ENCODE results near the gene NLGN3. TPM values are rescaled to one million over a fixed set of nuclear protein-coding genes. Genes with fewer than 3 reads are reported as not detected.

NLGN3 gene
- total RNA-seq, 2 experiments from 2014 or later: 0.74 to 0.83 TPM

DNA sequence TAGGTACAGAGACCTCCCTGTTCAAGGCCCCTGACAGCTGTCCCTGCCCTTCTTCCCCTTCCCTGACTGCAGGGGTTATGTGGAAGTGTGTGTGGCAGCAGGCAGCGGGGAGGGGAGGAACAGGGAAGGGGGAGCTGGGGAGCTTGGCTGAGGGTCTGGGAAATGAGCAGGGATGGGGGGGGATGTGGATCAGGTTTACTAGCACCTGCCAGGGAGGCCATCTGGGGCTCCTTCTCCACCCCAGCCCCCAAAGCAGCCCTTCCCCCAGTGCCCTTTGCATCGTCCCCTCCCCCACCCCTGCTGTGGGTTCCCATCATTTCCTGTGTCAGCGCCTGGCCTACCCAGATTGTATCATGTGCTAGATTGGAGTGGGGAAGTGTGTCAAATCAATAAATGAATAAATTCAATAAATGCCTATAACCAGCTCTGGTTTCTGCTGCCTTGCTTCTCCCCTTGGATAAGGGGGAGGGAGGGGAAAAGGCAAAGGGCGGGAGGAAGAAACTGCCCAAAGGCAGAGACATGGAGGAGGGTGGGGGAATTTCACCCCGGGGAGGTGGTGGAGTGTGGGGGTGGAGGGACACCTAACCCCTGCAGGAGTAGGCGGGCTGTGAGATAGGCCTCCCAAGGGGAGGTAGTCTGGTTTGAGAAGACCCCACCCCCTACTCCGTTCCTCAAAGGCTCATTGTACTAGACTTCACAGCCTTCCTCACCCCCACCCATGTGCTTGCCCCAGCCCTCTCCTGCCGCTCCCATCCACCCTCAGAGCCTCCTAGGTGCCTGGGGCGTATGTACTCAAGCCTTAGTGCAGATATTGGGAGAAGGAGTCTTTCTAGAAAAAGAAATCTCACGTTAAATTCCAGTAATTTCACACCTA lies 41.3 kb upstream of the NLGN3 start:
- peaks cover 80% of the 10 kb centered on the region for H3K4me1 Mint-ChIP-seq (ENCODE audit: low read depth)
- H3K36me3 Mint-ChIP-seq (ENCODE audit: low read depth): peaks cover 41% of the 10 kb centered on the region
- peak; percentile 72 for DNase-seq
- no peaks in the 10 kb centered on the region for H3K27me3 Mint-ChIP-seq (ENCODE audit: low read depth)
- H3K9me3 Mint-ChIP-seq (ENCODE audit: insufficient read depth): no peaks in the 10 kb centered on the region
- CTCF ChIA-PET: interaction anchor here (1.1 to 8.4 kb wide), 3 partner anchors 8 to 26 kb away, joined by 3 to 90 read pairs (median 40); partner anchors contain the start of gene MED12
- peak; percentile 44 for ATAC-seq
- peak overlapping the region; percentile 84 for H3K4me3 Mint-ChIP-seq
- H3K27ac Mint-ChIP-seq: peak overlapping the region; percentile 95
- POLR2A ChIA-PET: interaction anchor here (5.2 kb wide), 2 partner anchors 9 to 16 kb away, joined by 58 to 89 read pairs; partner anchors contain the start of genes IL2RG and MED12

DNA sequence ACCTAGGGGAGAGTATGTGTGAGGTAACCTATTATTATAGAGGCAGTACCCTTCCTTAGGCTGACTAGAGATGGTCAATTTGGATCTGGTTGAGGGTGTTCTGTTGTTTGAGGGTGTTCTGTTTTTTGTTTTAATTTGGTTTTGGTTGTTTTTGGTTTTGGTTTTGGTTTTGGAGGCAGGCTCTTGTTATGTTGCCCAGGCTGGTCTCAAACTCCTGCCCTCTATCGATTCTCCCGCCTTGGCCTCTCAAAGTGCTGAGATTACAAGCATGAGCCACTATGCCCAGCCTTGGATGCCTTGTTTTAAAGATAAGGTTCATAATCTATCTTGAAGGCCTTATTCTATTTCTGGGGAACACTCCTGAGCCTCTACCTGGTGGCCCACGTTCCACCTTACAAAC lies 39.0 kb upstream of the NLGN3 start:
- H3K27me3 Mint-ChIP-seq (ENCODE audit: low read depth): no peaks in the 10 kb centered on the region
- ChIA-PET POLR2A (interaction anchor here (3.0 kb wide), 1 partner anchor 13 kb away, joined by 31 read pairs; the partner anchor contains the start of gene MED12), CTCF (interaction anchor here (0.9 to 8.4 kb wide), 3 partner anchors 9 to 24 kb away, joined by 3 to 90 read pairs (median 5); partner anchors contain the start of gene FOXO4)
- no peak for ATAC-seq
- H3K4me1 Mint-ChIP-seq (ENCODE audit: low read depth): peaks cover 70% of the 10 kb centered on the region
- no peaks in the 10 kb centered on the region for H3K9me3 Mint-ChIP-seq (ENCODE audit: insufficient read depth)
- peak overlapping the region; percentile 94 for H3K4me3 Mint-ChIP-seq
- peaks cover 64% of the 10 kb centered on the region for H3K36me3 Mint-ChIP-seq (ENCODE audit: low read depth)
- DNase-seq: no peak
- peak overlapping the region; percentile 91 for H3K27ac Mint-ChIP-seq

- no peaks in the 10 kb centered on the region for H3K9me3 Mint-ChIP-seq (ENCODE audit: insufficient read depth)
These were observed 38.2 kb upstream of the NLGN3 start, which contains the start of gene CXorf65 for GRCh38 chrX:71106427-71106826. Gene CXorf65, minus strand, starts transcription at chrX:71106740. Its CDS starts 184 bp downstream, at chrX:71106556.

DNA sequence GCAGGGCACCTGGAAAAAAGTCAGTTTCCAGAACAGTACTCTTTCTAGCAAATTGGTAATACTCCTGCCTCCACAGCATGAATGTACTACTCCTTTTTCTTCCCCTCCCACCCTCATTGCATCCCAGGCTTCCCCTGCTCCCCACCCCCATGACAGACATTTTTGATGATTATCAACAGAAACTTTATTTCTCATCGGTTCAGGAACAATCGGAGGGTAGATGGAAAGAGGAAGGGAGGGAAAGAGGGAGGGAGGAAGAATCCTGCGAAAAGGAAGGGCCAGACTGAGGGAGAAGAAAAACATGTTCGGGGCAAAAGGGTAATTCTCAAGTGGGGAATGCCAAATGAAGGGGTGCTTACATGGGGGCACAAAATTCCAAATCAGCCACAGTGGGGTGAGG lies 37.4 kb upstream of the NLGN3 start:
- ATAC-seq (no peak), DNase-seq (no peak)
- Mint-ChIP-seq H3K36me3 (ENCODE audit: low read depth) (peaks cover 70% of the 10 kb centered on the region), H3K4me3 (peak overlapping the region; percentile 94), H3K4me1 (ENCODE audit: low read depth) (peaks cover 62% of the 10 kb centered on the region), H3K27ac (peak overlapping the region; percentile 98), H3K9me3 (ENCODE audit: insufficient read depth) (no peaks in the 10 kb centered on the region), H3K27me3 (ENCODE audit: low read depth) (no peaks in the 10 kb centered on the region)
- ChIA-PET POLR2A (interaction anchor here (1.6 to 1.8 kb wide), 2 partner anchors 8 to 11 kb away, joined by 4 to 13 read pairs; partner anchors contain the start of gene MED12), CTCF (no interaction called here)

More at GRCh38 chrX:71106427-71106826, 38.2 kb upstream of the NLGN3 start, which contains the start of gene CXorf65:
- Mint-ChIP-seq H3K4me1 (ENCODE audit: low read depth) (peaks cover 62% of the 10 kb centered on the region), H3K4me3 (peak within 1 kb of the TSS; percentile 94), H3K27me3 (ENCODE audit: low read depth) (no peaks in the 10 kb centered on the region), H3K27ac (peak within 1 kb of the TSS; percentile 98), H3K36me3 (ENCODE audit: low read depth) (peaks cover 70% of the 10 kb centered on the region)
- POLR2A ChIA-PET: interaction anchor here (0.6 to 3.0 kb wide), 2 partner anchors 12 to 33 kb away, joined by 3 to 31 read pairs; partner anchors contain the start of gene MED12
- DNase-seq (peak; percentile 36), ATAC-seq (peak; percentile 25)
- CTCF ChIA-PET: interaction anchor here (0.9 to 8.4 kb wide), 3 partner anchors 8 to 23 kb away, joined by 3 to 90 read pairs (median 5); partner anchors contain the start of gene FOXO4

DNA sequence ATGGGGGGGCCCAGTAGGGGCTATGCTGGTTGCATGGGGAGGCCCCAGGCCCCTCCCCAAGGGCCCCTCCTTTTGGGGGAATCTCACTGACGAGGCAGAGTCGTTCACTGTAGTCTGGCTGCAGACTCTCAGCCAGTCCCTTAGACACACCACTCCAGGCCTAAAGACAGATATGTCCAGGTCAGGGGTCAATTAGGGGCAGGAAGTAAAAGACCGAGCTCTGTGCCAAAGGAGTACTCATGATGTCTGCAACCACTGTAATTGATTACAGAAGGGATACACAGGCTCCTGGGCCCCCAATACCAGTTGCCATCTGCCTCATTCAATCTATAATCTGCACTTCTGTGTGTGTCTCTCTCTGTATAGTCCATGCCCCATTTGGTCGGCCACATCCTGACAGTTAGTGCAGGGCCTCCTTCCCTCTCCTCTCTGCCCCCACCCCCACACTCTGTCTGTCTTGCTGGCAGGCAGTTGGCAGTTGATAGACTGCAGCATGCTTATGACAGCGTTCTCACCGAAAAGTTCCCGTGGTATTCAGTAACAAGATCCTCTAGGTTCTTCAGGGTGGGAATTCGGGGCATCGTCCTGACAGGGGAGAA lies 36.8 kb upstream of the NLGN3 start:
- H3K36me3 Mint-ChIP-seq (ENCODE audit: low read depth): peaks cover 70% of the 10 kb centered on the region

GRCh38 chrX:71109051-71109450 lies 35.6 kb upstream of the NLGN3 start:
- DNase-seq: peak; percentile 40
- H3K9me3 Mint-ChIP-seq (ENCODE audit: insufficient read depth): no peaks in the 10 kb centered on the region
- peak overlapping the region; percentile 98 for H3K27ac Mint-ChIP-seq
- peaks cover 65% of the 10 kb centered on the region for H3K36me3 Mint-ChIP-seq (ENCODE audit: low read depth)
- peaks cover 55% of the 10 kb centered on the region for H3K4me1 Mint-ChIP-seq (ENCODE audit: low read depth)
- H3K4me3 Mint-ChIP-seq: peak overlapping the region; percentile 94
- ChIA-PET CTCF (no interaction called here), POLR2A (interaction anchor here (1.3 to 1.8 kb wide), 4 partner anchors 9 to 12 kb away, joined by 4 to 13 read pairs (median 4); partner anchors contain the start of gene MED12)
- no peak for ATAC-seq
- H3K27me3 Mint-ChIP-seq (ENCODE audit: low read depth): no peaks in the 10 kb centered on the region

More for the DNA sequence above, 36.8 kb upstream of the NLGN3 start:
- CTCF ChIA-PET: no interaction called here
- peak; percentile 76 for DNase-seq
- POLR2A ChIA-PET: interaction anchor here (1.4 to 1.8 kb wide), 3 partner anchors 8 to 11 kb away, joined by 4 to 13 read pairs (median 4); partner anchors contain the start of gene MED12
- Mint-ChIP-seq H3K9me3 (ENCODE audit: insufficient read depth) (no peaks in the 10 kb centered on the region), H3K4me1 (ENCODE audit: low read depth) (peaks cover 62% of the 10 kb centered on the region), H3K4me3 (peak overlapping the region; percentile 94), H3K27me3 (ENCODE audit: low read depth) (no peaks in the 10 kb centered on the region), H3K27ac (peak overlapping the region; percentile 98)
- ATAC-seq: peak; percentile 12

DNA sequence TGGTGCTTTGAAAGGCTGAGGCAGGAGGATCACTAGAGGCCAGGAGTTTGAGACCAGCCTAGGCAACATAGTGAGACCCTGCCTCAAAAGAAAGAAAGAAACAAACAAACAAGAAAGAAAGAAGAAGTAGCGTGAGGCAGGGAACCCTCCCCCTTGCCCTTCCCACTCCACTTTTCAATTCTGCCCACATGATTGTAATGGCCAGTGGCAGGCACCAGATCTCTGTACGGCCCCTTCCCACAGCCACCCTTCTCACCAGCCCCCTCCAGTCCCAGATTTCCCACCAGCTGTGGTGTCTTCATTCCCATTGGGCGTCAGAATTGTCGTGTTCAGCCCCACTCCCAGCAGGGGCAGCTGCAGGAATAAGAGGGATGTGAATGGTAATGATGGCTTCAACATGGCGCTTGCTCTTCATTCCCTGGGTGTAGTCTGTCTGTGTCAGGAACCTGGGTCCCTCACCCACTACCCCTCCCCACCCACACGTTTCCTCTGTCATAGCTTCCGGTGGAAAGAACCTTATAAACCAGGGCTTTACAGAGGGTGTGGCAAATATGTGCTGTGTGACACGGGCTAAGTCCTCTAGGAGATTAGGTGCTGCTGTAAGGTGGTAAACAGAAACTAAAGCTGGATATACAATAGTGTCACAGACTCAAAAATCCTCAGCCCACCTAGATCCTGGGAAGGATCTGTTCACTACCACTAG lies 33.3 kb upstream of the NLGN3 start, which contains the start of gene IL2RG:
IL2RG (minus strand) TSS at position 437 of the 703 bp plus-strand sequence; CDS start at position 399, 38 bp downstream.
- no peaks in the 10 kb centered on the region for H3K9me3 Mint-ChIP-seq (ENCODE audit: insufficient read depth)
- peak within 1 kb of the TSS; percentile 94 for H3K4me3 Mint-ChIP-seq
- H3K36me3 Mint-ChIP-seq (ENCODE audit: low read depth): peaks cover 49% of the 10 kb centered on the region
- ChIA-PET POLR2A (interaction anchor here (0.7 to 4.8 kb wide), 17 partner anchors 10 to 255 kb away, joined by 3 to 89 read pairs (median 5); partner anchors contain the start of genes FOXO4, NONO, SNX12 and TAF1), CTCF (interaction anchor here (0.7 to 2.8 kb wide), 6 partner anchors 8 to 141 kb away, joined by 3 to 28 read pairs (median 6); no protein-coding TSS in a partner anchor)
- H3K4me1 Mint-ChIP-seq (ENCODE audit: low read depth): peaks cover 42% of the 10 kb centered on the region
- peak; percentile 86 for DNase-seq
- peak; percentile 80 for ATAC-seq
- peak within 1 kb of the TSS; percentile 98 for H3K27ac Mint-ChIP-seq
- no peaks in the 10 kb centered on the region for H3K27me3 Mint-ChIP-seq (ENCODE audit: low read depth)

- Mint-ChIP-seq H3K9me3 (ENCODE audit: insufficient read depth) (no peaks in the 10 kb centered on the region), H3K27me3 (ENCODE audit: low read depth) (no peaks in the 10 kb centered on the region), H3K27ac (peak overlapping the region; percentile 98), H3K4me1 (ENCODE audit: low read depth) (peaks cover 37% of the 10 kb centered on the region), H3K36me3 (ENCODE audit: low read depth) (peaks cover 45% of the 10 kb centered on the region), H3K4me3 (peak overlapping the region; percentile 94)
- DNase-seq (peak; percentile 31), ATAC-seq (peak; percentile 31)
- ChIA-PET CTCF (interaction anchor here (0.7 to 2.8 kb wide), 6 partner anchors 9 to 142 kb away, joined by 3 to 28 read pairs (median 6); no protein-coding TSS in a partner anchor), POLR2A (interaction anchor here (0.8 to 4.8 kb wide), 16 partner anchors 10 to 255 kb away, joined by 3 to 89 read pairs (median 6); partner anchors contain the start of genes FOXO4, NONO, SNX12 and TAF1)
These were observed 32.7 kb upstream of the NLGN3 start for GRCh38 chrX:71111921-71112431.

GRCh38 chrX:71117358-71117757 lies 27.3 kb upstream of the NLGN3 start:
- Mint-ChIP-seq H3K4me3 (no peak overlapping the region), H3K4me1 (ENCODE audit: low read depth) (peaks cover 35% of the 10 kb centered on the region), H3K27me3 (ENCODE audit: low read depth) (no peaks in the 10 kb centered on the region), H3K27ac (no peak overlapping the region), H3K36me3 (ENCODE audit: low read depth) (peaks cover 24% of the 10 kb centered on the region), H3K9me3 (ENCODE audit: insufficient read depth) (no peaks in the 10 kb centered on the region)
- ATAC-seq (no peak), DNase-seq (no peak)
- ChIA-PET POLR2A (interaction anchor here (0.6 to 4.5 kb wide), 8 partner anchors 9 to 984 kb away, joined by 3 to 58 read pairs (median 10); partner anchors contain the start of genes CXorf65 and TAF1), CTCF (interaction anchor here (1.0 to 3.7 kb wide), 7 partner anchors 10 to 148 kb away, joined by 3 to 40 read pairs (median 5); no protein-coding TSS in a partner anchor)
